Activated T-helper 9 cell treated with anti-CD3 and anti-CD28 coated beads, Interleukin-2, amount 50 U/mL, for 16 hours (primary cell): ENCODE data around the gene CFAP58.
"Not testable (repeated sequence)": the region's sequence is repeated elsewhere in the genome, so short reads cannot be mapped to it uniquely, and the experiment has no call there.

Experiments used
- DNase-seq: peaks from one replicate; pipeline ENCODE4 v3.0.0-alpha.2; 2020; ENCODE audit warnings: low read depth

CFAP58 gene

DNA sequence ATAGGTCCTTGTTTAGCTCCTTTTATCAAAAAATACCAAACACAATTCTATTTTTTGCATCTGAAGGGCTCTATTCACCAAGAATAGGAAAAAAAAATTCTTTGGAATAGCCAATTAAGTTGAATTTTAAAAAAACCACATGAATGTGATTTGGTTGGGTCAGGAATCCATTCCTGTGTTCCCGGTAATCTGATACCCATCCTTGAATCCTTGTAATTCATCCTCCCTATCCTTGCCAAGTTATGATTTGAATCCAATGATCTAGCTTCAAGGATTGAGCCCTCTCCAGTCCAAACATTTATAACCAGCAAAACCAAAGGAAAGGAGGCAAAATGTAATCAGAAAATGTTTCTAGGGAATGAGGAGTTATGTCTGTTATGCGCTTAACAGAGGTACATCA lies 86.6 kb downstream of the CFAP58 start:
- DNase-seq: no peak

DNA sequence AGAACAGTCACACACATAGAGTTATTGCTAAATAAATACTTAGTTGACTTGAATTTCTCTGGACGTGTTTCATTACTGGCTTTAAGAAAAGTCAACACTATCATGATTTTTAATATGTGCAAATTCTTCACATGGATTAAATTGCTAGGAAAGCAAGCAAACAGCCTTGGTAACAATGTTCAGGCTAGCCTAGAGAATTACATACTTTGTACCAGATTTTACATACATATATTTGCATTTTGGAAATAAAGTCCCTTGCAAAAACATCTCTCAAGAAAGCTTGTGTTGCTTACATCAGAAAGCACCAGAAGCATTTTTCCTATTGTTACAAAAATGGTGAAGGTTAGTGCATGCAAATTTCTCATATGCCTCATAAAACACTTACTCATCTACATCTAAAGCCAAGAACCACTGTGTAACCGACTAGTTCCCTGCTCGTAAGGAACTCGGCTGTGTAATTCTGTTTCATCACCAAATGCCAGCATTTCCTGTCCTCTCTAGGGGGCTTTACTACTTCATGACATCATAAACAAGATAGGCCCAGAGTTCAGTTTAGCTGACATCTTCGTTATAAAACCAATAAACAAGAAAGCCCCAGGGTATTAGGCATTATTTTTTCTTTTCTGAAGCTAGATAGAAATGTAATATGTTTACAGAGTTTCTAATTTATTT lies 87.8 kb downstream of the CFAP58 start:
- DNase-seq: no peak

DNA sequence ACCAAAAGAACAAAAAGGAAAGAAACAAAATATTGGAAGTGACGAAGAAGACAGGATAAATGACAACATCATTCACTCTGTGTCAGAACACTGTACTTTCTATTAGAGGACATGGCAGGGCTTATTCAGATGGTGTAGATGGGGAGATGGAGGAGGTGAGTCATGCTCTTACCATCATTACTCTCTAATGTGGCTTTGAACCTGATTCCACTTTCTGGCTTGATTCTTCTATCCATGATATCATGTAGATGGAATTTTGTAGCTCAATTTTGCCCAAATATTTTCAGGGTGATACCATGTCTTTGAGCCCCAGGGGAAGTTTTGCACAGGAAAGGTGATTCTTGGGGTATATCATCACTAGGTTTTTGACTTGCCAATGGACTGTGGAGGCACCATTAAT lies 91.7 kb downstream of the CFAP58 start:
- DNase-seq: no peak

DNA sequence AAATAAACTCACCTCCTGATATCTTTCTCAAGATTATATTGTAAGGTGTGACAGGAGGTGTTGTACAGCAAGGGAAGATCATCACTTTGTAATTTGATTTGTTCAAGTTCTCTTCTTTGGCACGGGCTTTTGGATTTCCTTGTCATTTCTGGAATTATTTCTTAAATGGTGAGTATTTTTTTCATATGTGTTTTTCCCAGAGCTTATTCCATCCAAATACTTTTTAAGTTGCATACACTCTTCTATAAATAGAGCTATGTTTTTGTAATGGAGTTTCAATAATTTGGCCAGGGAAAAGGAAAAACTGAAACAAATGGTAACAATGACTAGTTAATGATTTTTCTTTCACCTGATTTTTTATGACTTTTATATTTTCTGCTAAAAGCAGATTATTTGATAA lies 92.5 kb downstream of the CFAP58 start:
- no peak for DNase-seq

DNA sequence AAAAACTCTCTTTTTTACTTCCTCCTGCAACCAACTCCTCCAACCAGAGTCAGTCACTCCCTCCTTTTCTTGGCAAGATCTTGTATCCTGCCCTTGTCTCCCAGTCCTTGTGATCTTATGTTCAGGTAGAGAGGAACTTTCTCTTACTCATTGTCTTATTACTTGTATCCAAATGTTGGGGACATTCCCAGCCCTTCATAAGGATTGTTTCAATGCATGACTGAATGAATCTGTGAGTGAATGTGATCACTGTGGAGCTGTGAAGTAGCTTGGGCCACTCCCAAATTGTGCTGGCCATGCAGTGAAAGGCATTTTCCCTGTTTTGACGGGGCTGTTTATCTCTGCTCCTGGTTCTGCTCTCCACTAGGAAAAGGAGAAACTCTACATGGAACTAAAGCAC lies 93.7 kb downstream of the CFAP58 start:
- no peak for DNase-seq

DNA sequence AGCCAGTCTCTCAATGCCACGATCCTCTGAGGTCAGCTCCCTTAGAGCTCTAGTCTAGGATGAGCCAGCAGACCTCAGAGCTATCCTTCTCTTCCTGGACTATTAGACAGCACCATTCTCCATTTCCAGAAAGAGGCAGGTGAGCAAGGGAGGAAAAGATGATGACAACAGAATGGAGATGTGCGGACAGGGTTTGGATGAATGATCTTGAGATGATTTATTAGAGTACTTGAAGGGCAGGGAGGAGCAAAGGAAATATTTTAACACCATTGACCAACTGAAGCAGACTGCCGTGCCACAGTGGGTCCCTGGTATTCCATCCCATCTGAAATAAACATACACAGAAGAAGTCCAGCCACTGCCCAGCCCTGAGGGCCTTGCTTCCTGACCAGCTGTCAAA lies 94.3 kb downstream of the CFAP58 start:
- DNase-seq: no peak

DNA sequence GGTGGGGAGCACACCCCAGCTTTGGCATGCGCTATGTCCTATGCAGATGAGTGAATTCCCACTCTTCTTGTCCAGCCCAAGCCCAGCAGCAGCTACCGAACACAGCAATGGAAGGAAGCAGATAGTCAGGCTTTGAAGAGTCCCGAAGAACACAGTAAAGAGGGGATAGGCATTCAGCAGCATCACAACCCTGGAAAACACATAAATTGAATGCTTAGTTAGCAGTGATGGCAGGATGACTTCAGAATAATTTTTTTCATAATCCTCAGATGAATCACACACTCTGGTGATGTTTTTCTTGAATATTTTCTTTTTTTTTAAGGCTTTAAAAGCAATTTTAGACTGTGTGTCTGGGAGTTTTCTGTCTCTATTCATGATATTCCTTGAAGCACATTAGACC lies 95.8 kb downstream of the CFAP58 start:
- DNase-seq: no peak

DNA sequence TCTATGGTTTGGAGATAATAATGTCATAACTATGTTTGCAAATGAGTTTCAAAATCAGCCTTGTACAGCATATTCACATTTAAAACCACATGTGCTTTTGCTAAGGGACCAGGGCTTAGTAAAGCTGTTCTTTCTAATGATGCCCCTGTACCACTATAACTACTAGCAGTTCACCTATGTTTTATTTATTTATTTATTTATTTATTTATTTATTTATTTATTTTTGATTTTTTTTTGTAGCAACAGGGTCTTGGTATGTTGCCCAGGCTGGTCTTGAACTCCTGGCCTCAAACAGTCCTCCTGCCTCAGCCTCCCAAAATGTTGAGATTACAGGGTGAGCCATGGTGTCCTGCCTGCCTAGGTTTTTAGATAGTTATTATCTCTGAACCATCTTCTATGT lies 96.9 kb downstream of the CFAP58 start:
- DNase-seq: no peak

DNA sequence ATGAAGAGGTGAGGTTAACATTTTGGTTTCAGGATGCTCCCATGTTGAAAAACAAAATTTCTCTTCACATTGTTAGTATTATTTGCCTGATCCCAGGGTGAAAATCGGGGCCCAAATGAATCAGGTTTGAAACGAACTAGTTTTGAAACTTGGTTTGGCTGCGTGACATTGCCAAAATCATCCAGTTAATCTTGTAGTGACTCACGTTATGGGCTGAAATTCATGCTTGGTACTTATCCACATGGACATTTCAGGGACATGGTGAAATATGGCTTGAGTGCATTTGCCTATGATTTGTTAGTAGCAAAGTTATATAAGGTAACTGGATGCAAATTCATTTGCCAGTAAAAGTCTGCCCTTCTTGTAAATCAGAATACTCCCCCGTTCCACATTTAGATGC lies 97.3 kb downstream of the CFAP58 start:
- no peak for DNase-seq

DNA sequence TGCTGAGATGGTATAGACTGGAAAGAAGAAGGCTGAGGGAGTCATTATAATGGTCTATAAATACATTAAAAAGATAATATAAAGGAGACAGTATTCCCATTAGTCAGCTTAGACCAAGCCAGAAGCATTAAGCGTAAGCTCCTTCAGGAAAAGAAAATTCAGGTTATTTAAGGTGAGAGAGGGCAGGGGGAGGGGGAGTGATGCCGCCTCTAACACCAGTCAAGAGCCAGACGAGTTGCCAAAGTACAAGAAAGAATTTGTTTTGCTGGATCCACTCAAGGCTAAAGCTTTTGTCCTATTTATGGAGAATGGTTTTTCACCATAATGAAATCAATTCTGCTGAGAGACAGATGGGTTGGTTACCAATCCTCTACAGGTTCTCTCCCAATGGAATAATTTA lies 99.3 kb downstream of the CFAP58 start:
- no peak for DNase-seq

DNA sequence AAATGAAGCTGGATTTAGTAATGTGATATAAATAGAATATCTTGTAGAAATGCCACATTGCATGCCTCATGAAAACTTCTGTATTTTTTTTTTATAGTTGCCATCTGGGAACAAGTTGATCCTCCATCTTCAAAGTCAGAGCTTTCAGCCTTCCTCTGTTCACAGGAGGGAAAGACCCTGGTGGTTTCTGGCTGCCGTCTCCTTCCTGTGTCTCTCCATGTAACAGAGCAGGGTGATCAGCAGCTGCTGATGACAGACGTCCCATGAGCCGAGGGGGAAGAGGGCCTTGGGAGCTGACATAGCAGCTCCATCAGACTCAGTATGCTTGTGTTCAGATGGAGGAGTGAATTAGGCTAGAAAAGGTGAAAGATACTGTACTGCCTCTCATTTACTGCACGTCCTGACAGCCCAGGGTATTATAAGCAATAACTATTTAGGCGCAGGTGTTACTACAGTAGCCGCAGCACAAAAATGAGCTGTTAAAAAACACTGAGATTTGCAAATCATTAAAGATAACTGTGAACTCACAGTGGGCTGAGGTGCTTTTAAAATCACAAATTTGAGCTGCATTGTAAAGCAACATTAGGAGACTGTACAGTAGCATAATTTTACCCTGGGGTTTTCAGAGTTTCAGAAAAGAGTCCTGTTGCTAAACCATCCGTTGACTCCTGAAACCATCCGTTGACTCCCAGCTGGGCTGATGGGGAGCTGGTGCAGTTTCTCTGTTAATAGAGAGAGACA lies 103.3 kb downstream of the CFAP58 start:
- DNase-seq: no peak

DNA sequence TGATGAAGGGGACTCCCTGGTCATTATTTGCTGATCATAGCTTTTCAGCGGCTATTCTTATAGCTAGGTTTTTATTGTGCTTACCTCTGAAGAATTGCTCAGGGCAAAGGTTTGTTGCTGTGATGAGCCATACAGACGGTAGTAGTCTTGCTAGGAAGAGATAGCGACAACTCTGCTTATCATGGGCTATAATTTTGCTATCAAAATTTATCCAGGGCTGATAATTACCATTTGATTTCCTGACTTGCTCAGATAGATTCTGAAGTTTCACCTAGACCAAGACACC lies 103.9 kb downstream of the CFAP58 start:
- no peak for DNase-seq

DNA sequence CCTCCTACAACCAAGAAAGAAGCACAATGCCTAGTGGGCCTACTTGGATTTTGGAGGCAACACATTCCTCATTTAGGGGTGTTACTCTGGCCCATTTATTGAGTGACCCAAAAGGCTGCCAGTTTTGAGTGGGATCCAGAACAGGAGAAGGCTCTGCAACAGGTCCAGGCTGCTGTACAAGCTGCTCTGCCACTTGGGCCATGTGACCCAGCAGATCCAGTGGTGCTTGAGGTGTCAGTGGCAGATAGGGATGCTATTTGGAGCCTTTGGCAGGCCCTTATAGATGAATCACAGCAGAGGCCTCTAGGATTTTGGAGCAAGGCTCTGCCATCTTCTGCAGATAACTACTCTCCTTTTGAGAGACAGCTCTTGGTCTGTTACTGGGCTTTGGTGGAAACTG lies 111.9 kb downstream of the CFAP58 start:
- not testable (repeated sequence) for DNase-seq

DNA sequence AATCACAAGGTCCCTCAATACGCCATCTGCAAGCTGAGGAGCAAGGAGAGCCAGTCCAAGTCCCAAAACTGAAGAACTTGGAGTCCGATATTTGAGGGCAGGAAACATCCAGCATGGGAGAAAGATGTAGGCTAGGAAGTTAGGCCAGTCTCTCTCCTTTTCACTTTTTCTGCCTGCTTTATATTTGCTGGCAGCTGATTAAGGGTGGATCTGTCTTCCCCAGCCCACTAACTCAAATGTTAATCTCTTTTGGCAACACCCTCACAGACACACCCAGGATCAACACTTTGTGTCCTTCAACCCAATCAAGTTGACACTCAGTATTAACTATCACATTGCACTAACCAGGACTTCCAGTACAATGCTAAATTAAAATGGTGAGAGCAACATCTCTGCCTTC lies 115.2 kb downstream of the CFAP58 start:
- not testable (repeated sequence) for DNase-seq

DNA sequence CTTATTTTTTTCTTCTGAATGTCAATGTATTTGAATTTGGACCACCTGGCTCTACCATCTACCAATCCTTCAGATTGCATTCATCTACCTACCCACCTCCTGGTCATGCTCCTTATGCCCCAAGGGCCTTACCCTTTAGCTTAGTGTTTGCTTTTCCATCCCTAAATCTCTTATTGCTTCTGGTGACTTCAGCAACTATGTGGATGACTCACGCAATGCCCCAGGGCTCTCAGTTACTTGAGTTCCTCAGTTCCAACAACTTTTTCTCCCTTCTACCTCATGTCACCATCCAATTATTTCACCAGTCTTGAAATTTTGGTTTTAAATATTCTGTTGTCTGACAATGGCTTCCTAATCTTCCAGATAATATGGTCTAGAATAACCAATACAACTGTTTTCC lies 118.9 kb downstream of the CFAP58 start:
- DNase-seq: no peak

DNA sequence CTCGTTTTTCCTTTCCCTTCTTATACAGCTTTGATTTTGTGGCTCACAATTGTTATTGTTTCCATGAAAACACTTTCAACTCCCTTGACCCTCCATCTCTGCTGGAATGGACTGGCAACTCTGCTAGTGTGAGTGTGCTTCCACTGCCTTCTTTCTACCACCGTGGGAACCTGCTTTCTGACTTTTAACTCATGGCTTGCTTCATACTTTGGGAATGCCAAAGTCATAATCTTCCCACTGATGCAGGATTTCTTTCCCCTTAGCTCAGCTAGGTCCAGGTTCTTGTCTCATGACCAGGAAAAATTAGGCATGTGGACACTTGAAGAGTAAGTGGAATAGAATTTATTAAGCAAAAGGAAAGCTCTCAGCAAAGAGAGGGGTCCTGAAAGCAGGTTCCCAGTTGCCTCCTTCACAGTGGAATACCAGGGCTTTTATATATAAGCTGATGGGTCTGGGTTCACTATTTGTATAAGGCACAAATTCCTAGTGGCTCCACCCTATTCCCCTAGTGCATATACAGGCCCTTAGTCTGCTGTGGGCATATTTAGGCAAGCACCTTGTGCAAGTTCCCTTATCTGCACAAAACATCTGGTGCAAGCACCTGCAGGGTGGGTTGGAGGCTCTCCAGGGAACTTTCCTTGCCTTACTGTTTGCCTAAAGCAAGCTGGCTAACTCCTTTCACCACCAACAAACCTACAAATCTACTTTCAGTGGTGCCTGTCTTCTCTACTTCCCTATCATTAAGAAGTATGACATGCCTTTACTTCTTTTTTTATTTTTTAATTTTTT lies 119.5 kb downstream of the CFAP58 start:
- no peak for DNase-seq

DNA sequence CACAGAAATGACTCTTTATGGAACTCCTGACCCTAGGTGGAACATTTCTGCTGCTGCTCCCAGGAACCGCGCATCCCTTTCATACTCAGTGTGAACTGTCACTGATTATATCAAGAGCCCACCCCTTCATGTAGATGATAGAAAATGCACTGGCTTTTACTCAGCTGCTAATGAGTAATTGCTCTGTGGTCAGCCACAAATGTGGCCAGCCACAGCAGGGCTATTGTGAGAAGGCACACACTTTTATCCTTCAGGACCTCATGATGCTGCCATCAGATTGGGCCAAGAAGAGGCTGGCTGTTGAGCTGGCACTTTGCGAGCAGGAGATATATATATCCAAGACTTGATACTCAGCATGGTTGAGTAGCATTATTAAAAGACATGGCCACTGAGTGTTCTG lies 124.7 kb downstream of the CFAP58 start:
- no peak for DNase-seq

DNA sequence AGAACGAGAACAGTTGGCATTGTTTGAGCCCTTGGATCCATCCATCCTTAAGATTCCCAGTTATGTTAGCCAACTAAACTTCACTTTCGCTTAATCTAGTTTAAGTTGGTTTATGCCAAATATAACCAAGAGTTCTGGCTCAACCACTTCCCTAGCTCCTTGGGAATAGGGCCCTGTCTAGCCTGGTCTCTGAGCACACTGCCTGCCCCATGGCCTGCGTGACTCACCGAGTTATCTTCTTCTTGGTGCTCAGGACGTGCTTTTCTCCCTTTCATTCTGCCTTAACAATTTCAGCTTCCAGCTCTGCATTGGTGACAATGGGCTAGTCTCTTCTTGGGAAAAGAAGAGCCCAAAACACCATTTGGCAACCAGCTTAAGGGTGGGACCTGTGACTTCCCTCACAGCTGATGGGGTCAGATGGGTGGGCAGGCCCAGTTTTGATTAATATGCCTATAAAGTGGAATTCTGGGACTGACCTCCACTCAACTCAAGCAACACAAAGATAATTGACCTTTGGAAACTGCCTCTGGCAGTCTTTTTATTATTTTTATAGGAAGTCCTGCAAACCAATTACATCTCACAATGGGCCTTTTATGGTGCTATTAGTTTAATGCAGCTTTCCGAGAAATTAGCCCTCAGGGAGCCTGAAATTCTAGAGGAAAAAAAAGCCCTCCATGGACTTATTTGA lies 126.4 kb downstream of the CFAP58 start:
- no peak for DNase-seq

DNA sequence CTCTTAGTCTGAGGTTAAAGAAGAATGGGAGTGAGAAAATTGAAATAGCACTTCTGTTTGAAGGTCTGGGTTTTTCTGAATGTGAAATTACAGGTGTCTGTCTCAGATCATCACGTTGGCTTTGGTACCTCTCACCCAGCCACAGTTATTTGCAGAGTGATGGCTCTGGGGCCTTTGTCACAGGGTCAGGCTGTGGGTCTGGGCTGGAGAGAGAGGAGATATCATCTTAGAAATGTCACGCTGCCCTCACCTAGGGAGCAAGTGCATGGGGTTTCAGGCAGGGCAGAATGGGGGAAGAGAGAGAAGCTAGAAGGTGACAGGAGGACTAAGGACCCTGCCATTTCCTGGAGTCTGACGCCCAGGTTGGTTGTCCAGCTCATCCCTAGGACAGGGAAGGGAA lies 127.2 kb downstream of the CFAP58 start:
- DNase-seq: no peak

DNA sequence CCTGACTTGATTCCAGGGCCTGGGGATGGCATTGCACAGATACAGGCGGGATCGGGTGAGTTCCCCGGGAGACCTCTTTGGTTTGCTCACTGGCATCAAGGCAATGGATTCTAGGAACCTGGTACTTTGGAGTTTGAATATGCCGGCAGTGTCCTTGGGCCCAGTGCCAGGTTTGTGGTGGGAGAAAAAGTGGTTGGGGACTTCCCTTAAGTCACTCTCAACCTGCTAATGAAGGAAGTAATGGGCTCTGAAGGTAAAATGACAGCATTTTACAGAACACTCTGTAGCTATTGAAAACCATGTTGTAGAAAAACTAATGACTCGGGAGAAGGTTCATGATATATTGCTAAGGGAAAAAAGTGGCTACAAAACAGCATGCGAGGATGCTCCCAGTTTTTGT lies 129.9 kb downstream of the CFAP58 start:
- no peak for DNase-seq

DNA sequence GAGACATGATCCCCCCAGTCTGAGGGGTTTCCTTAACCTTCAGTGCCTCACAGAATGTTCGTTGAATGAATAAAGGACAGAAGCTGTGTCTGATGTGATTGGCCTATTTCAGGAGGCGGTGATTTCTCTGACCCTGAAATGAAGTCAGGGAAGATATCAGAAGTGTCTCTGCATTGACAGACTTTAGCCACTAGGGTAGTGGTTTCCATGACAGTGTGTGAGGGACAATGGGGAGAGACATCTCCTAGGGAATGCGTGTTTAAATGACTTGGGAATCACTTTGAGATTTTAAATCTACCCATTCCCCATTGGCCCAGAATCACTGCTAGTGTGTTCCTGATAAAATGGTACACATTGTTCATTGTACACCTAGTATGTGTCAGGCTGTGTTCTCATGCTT lies 132.0 kb downstream of the CFAP58 start:
- DNase-seq: no peak

DNA sequence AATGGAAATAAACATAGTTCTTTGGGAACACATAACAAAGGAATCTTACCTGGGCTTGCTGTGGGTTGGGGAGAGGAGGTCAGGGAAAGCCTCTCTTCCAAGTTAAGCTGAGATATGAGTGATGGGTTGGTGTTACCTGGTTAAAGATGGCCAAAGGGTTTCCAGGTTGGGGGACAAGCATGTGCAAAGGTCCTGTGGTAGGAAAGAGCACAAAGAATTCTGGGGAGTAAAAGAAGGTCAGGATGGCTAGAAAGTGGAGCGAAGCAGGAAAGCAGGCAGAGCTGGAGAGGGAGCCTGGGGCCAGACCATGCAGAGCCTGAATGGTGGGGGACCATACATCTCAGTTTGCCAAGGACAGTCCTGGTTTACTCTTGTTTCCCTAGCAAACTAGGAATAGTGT lies 133.2 kb downstream of the CFAP58 start:
- no peak for DNase-seq
